Measurements from ENCODE around the gene INSC. TPM values are rescaled to one million over a fixed set of nuclear protein-coding genes. Genes with fewer than 3 reads are reported as not detected.
A peak's percentile ranks its signal among the peaks of the same experiment; 100 is the strongest.

Gene INSC
- total and polyA plus RNA-seq, 4 experiments from 2014 or later: 0.35 TPM; not detected in 3

DNA sequence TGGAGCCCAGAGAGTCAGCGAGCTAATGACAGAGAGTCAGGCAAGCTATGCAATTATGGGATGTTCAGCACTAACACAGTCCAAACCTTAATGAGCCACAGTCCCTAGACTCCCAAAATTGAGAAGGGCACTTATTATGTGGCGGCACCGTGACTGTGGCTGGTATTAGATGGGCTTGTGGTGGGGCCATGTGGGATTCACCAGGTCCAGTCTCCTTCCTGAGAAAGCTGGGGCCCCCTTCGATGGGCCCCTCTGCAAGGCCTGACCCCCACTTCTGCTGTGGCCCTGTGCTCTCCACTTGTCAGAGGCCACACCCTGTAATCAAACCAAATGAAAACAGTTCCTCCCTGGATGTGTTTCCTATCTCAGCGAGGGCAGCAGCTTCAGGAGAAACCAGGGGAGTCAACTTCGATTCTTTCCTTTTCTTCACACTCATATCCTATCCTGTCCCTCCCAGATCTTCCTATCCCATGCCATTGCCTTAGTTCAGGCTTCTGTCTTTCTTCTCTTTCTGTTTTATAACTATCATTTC is 42.9 kb downstream of the INSC start:
- POLR2A ChIA-PET (ENCODE audit: partially characterized antibody): no interaction called here
- H3K9me3 Mint-ChIP-seq: no peaks in the 10 kb centered on the region

DNA sequence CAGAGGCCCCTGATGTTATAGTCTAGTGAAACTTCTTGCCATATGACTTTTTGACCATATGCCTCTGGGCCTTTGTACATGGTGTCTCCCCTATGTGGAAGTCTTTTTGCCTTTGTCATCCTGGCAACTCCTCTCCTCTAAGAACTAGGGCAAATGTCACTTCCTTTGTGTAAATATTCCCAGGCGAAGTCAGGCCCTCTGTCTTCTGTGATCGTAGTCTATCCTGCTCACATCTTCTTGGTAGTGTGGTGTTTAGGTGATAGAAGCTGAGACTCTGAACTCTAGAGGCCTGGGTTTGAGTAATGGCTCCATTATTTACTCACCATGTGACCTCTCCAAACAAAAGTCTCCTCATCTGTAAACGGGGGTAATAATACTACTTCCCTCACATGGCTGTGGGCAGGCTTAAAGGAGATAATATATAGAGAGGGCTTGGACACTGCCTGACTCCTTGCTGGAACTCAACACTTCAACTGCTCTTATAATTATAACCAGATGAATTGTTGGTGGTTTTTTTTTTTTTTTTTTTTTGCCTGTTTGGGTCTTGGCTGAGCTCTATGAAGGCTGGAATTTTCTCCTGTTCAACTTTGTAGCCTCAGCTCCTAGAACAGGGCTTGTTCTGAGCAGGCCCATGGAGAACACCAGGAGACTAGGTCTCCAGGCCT is 43.8 kb downstream of the INSC start:
- H3K27ac Mint-ChIP-seq: no peak overlapping the region
- CTCF ChIA-PET (ENCODE audit: partially characterized antibody): interaction anchor here (0.7 to 1.0 kb wide), 2 partner anchors 19 to 1652 kb away, joined by 3 read pairs; no protein-coding TSS in a partner anchor
- no peaks in the 10 kb centered on the region for H3K4me1 ChIP-seq (ENCODE audit: insufficient read depth, low read length)
- peaks cover 6 to 7% of the 10 kb centered on the region in 2 donors for H3K27me3 Mint-ChIP-seq
- no peak overlapping the region for H3K27ac ChIP-seq (ENCODE audit: low read depth, low read length)
- H3K36me3 ChIP-seq (ENCODE audit: insufficient read depth, low read length): no peaks in the 10 kb centered on the region
- no peaks in the 10 kb centered on the region for H3K36me3 Mint-ChIP-seq
- H3K27me3 ChIP-seq (ENCODE audit: insufficient read depth, low read length): no peaks in the 10 kb centered on the region
- intact Hi-C loops (cut with micrococcal nuclease): no loop called here
- no peaks in the 10 kb centered on the region for H3K9me3 Mint-ChIP-seq
- no peak for DNase-seq
- H3K4me3 Mint-ChIP-seq: no peak overlapping the region
- H3K4me3 ChIP-seq (ENCODE audit: low read length in 2 of 2): no peak overlapping the region
- no peaks in the 10 kb centered on the region for H3K9me3 ChIP-seq (ENCODE audit: control insufficient read depth in 1 of 2, low read length in 2 of 2)
- H3K4me1 Mint-ChIP-seq: no peaks in the 10 kb centered on the region
- POLR2A ChIA-PET (ENCODE audit: partially characterized antibody): no interaction called here

More for the DNA sequence above, 42.9 kb downstream of the INSC start:
- peaks cover 6 to 7% of the 10 kb centered on the region in 2 donors for H3K27me3 Mint-ChIP-seq
- no peaks in the 10 kb centered on the region for H3K36me3 Mint-ChIP-seq
- H3K9me3 ChIP-seq (ENCODE audit: control insufficient read depth in 1 of 2, low read length in 2 of 2): no peaks in the 10 kb centered on the region
- H3K4me1 Mint-ChIP-seq: no peaks in the 10 kb centered on the region
- intact Hi-C loops (cut with micrococcal nuclease): no loop called here
- no peak overlapping the region for H3K4me3 Mint-ChIP-seq
- CTCF ChIA-PET (ENCODE audit: partially characterized antibody): no interaction called here
- DNase-seq: no peak
- H3K27ac ChIP-seq (ENCODE audit: low read depth, low read length): no peak overlapping the region
- H3K4me1 ChIP-seq (ENCODE audit: insufficient read depth, low read length): no peaks in the 10 kb centered on the region
- no peak overlapping the region for H3K27ac Mint-ChIP-seq
- no peaks in the 10 kb centered on the region for H3K36me3 ChIP-seq (ENCODE audit: insufficient read depth, low read length)
- H3K27me3 ChIP-seq (ENCODE audit: insufficient read depth, low read length): no peaks in the 10 kb centered on the region
- no peak overlapping the region for H3K4me3 ChIP-seq (ENCODE audit: low read length in 2 of 2)

DNA sequence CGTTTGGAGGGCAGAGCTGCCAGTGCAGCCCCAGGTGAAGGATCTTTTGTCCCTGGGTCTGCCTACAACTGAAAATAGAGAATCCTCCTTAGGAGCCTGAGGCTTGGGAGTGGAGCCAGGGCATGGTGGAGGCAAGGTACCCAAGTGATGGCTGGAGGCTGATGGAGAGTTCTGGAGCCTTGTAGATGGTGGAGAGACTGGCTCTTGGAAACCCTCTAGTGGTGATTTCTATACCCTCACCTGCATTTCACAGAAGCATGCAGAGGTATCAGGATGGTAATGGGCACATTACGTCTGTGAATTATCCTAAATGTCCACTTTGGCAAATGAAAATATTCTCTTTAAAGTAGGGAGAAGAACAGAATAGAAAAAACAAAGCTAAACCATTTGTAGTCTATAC is 44.4 kb downstream of the INSC start:
- Histone ChIP-seq H3K4me3 (ENCODE audit: low read length in 2 of 2) (no peak overlapping the region), H3K4me1 (ENCODE audit: insufficient read depth, low read length) (no peaks in the 10 kb centered on the region), H3K9me3 (ENCODE audit: control insufficient read depth in 1 of 2, low read length in 2 of 2) (no peaks in the 10 kb centered on the region), H3K36me3 (ENCODE audit: insufficient read depth, low read length) (no peaks in the 10 kb centered on the region), H3K27ac (ENCODE audit: low read depth, low read length) (no peak overlapping the region), H3K27me3 (ENCODE audit: insufficient read depth, low read length) (no peaks in the 10 kb centered on the region)
- no peak overlapping the region for H3K4me3 Mint-ChIP-seq
- peaks cover 6 to 7% of the 10 kb centered on the region in 2 donors for H3K27me3 Mint-ChIP-seq
- no peaks in the 10 kb centered on the region for H3K36me3 Mint-ChIP-seq
- H3K27ac Mint-ChIP-seq: no peak overlapping the region
- ChIA-PET POLR2A (ENCODE audit: partially characterized antibody) (no interaction called here), CTCF (ENCODE audit: partially characterized antibody) (interaction anchor here (0.7 to 1.0 kb wide), 2 partner anchors 20 to 1653 kb away, joined by 3 read pairs; no protein-coding TSS in a partner anchor)
- H3K4me1 Mint-ChIP-seq: no peaks in the 10 kb centered on the region
- no peaks in the 10 kb centered on the region for H3K9me3 Mint-ChIP-seq
- DNase-seq: peak in 1 of 5 donors; percentile 19
- intact Hi-C loops (cut with micrococcal nuclease): no loop called here

DNA sequence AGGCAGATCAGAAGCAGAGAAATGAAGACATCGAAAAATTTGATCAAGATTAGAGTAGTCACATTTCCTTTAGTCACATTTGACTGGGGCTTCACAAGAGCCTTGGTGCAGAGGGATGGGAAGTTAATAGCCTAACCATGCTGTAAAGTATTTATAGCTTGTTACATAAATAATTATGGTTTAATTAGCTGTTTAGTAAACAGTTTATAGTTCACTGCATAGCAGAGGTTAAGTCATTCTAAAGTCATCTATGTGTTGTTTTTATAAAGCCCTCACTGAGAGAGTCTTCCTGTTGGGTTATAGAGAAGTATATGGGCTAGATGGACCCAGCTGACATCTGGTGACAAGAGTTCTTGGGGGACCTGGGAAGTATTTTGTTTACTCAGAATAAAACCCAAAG is 47.1 kb downstream of the INSC start:
- intact Hi-C loops (cut with micrococcal nuclease): no loop called here
- Histone ChIP-seq H3K4me3 (ENCODE audit: low read length in 2 of 2) (no peak overlapping the region), H3K9me3 (ENCODE audit: control insufficient read depth in 1 of 2, low read length in 2 of 2) (no peaks in the 10 kb centered on the region), H3K36me3 (ENCODE audit: insufficient read depth, low read length) (no peaks in the 10 kb centered on the region), H3K27ac (ENCODE audit: low read depth, low read length) (no peak overlapping the region), H3K4me1 (ENCODE audit: insufficient read depth, low read length) (no peaks in the 10 kb centered on the region), H3K27me3 (ENCODE audit: insufficient read depth, low read length) (no peaks in the 10 kb centered on the region)
- H3K36me3 Mint-ChIP-seq: no peaks in the 10 kb centered on the region
- no peak overlapping the region for H3K27ac Mint-ChIP-seq
- DNase-seq: no peak
- CTCF ChIA-PET (ENCODE audit: partially characterized antibody): interaction anchor here (0.7 kb wide), 1 partner anchor 61 kb away, joined by 3 read pairs; no protein-coding TSS in a partner anchor
- H3K4me3 Mint-ChIP-seq: no peak overlapping the region
- H3K27me3 Mint-ChIP-seq: peaks cover 7 to 8% of the 10 kb centered on the region in 2 donors
- no peaks in the 10 kb centered on the region for H3K4me1 Mint-ChIP-seq
- H3K9me3 Mint-ChIP-seq: peaks cover 0 to 2% (median 0%) of the 10 kb centered on the region in 8 donors
- POLR2A ChIA-PET (ENCODE audit: partially characterized antibody): no interaction called here

DNA sequence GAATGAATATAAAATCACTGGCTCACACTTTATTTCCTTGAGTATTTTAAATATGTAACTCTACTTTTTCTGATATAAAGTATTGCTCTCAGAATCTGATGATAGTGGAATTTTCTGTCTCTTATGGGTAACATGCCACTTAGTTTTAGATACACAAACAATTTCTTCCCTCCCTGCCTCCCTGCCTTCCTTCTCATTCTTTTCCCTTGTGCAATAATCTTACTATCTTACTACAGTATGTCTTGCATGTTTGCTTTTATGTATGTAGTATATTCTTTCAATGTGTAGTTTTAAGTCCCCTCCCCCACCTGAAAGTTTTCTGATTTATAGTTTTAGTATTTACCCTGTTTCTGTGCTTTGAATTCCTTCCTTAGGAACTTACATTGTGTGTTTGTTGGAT is 48.4 kb downstream of the INSC start:
- no peaks in the 10 kb centered on the region for H3K4me1 Mint-ChIP-seq
- H3K36me3 ChIP-seq (ENCODE audit: insufficient read depth, low read length): no peaks in the 10 kb centered on the region
- ChIA-PET POLR2A (ENCODE audit: partially characterized antibody) (no interaction called here), CTCF (ENCODE audit: partially characterized antibody) (no interaction called here)
- intact Hi-C loops (cut with micrococcal nuclease): no loop called here
- H3K4me3 Mint-ChIP-seq: no peak overlapping the region
- no peak overlapping the region for H3K27ac ChIP-seq (ENCODE audit: low read depth, low read length)
- no peaks in the 10 kb centered on the region for H3K27me3 ChIP-seq (ENCODE audit: insufficient read depth, low read length)
- H3K27me3 Mint-ChIP-seq: peaks cover 3 to 7% of the 10 kb centered on the region in 2 donors
- no peak overlapping the region for H3K27ac Mint-ChIP-seq
- H3K9me3 ChIP-seq (ENCODE audit: control insufficient read depth in 1 of 2, low read length in 2 of 2): no peaks in the 10 kb centered on the region
- no peak for DNase-seq
- no peaks in the 10 kb centered on the region for H3K4me1 ChIP-seq (ENCODE audit: insufficient read depth, low read length)
- peaks cover 0 to 2% (median 0%) of the 10 kb centered on the region in 8 donors for H3K9me3 Mint-ChIP-seq
- H3K36me3 Mint-ChIP-seq: no peaks in the 10 kb centered on the region
- no peak overlapping the region for H3K4me3 ChIP-seq (ENCODE audit: low read length in 2 of 2)

DNA sequence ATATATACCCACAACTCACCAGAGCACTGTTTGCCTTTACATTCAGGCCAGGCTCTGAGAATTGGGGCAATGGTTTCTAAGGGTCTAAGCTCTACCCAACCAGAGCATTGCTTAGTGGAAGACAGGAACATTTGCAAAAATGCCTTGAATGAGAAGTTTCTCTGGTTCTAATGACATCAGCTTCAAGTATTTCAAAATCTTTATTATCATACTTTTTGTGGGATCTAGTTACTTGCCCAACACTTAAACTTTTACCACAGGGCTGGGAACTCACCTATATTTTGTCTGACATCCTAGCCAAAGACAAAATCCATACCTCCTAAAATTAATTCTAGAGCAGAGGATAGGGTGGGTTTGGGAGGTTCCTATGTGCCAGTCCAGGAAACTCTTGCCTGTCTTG is 51.5 kb downstream of the INSC start:
- no peaks in the 10 kb centered on the region for H3K27me3 ChIP-seq (ENCODE audit: insufficient read depth, low read length)
- Mint-ChIP-seq H3K27ac (no peak overlapping the region), H3K4me3 (no peak overlapping the region), H3K36me3 (no peaks in the 10 kb centered on the region), H3K9me3 (peaks cover 0 to 2% (median 0%) of the 10 kb centered on the region in 8 donors), H3K4me1 (no peaks in the 10 kb centered on the region), H3K27me3 (peaks cover 3 to 6% of the 10 kb centered on the region in 2 donors)
- ChIA-PET CTCF (ENCODE audit: partially characterized antibody) (no interaction called here), POLR2A (ENCODE audit: partially characterized antibody) (no interaction called here)
- no peaks in the 10 kb centered on the region for H3K9me3 ChIP-seq (ENCODE audit: control insufficient read depth in 1 of 2, low read length in 2 of 2)
- no peaks in the 10 kb centered on the region for H3K4me1 ChIP-seq (ENCODE audit: insufficient read depth, low read length)
- H3K27ac ChIP-seq (ENCODE audit: low read depth, low read length): no peak overlapping the region
- intact Hi-C loops (cut with micrococcal nuclease): no loop called here
- no peak overlapping the region for H3K4me3 ChIP-seq (ENCODE audit: low read length in 2 of 2)
- DNase-seq: no peak
- H3K36me3 ChIP-seq (ENCODE audit: insufficient read depth, low read length): no peaks in the 10 kb centered on the region

DNA sequence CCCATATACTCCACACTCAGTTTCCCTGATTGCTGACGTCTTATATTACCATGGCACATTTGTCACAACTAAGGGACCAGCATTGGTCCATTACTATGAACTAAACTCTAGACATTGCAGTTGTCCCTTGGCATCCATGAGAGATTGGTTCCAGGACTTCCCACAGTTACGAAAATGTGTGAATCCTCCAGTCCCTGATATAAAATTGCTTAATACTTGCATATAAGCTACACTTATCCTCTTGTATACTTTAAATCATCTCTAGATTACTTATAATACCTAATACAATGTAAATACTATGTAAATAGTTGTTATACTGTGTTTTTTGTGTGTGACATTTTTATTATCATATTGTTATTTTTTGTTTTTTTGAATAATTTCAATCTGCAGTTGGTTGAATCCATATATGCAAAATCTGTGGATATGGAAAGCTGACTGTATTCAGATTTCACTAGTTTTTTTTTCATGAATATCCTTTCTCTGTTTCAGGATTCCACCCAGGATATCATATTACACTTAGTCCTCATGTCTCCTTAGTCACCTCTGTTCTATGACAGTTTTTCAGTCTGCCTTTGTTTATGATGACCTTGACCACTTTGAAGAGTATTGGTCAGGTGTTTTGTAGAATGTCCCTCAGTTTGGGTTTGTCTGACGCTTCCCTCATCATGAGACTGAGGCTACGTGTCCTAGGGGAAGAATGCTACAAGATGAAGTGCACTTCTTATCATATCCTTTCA is 55.3 kb downstream of the INSC start:
- Mint-ChIP-seq H3K4me1 (no peaks in the 10 kb centered on the region), H3K9me3 (peaks cover 0 to 2% (median 0%) of the 10 kb centered on the region in 8 donors), H3K27ac (no peak overlapping the region), H3K36me3 (no peaks in the 10 kb centered on the region), H3K27me3 (peaks cover 10 to 15% of the 10 kb centered on the region in 2 donors), H3K4me3 (no peak overlapping the region)
- no peak overlapping the region for H3K27ac ChIP-seq (ENCODE audit: low read depth, low read length)
- ChIA-PET POLR2A (ENCODE audit: partially characterized antibody) (no interaction called here), CTCF (ENCODE audit: partially characterized antibody) (no interaction called here)
- intact Hi-C loops (cut with micrococcal nuclease): no loop called here
- no peak for DNase-seq
- H3K9me3 ChIP-seq (ENCODE audit: control insufficient read depth in 1 of 2, low read length in 2 of 2): no peaks in the 10 kb centered on the region
- no peak overlapping the region for H3K4me3 ChIP-seq (ENCODE audit: low read length in 2 of 2)
- H3K36me3 ChIP-seq (ENCODE audit: insufficient read depth, low read length): no peaks in the 10 kb centered on the region
- H3K4me1 ChIP-seq (ENCODE audit: insufficient read depth, low read length): no peaks in the 10 kb centered on the region
- no peaks in the 10 kb centered on the region for H3K27me3 ChIP-seq (ENCODE audit: insufficient read depth, low read length)

Data from CD4-positive, alpha-beta memory T cell (primary cell).